Fibroblast of lung (primary cell): ENCODE data around the gene IRAG1.

ENCODE experiments used
- EZH2 ChIP-seq: IDR thresholded peaks from 2 replicates; pipeline ENCODE4 v1.5.1; 2012; ENCODE audit warnings: low read length, control low read depth, mild to moderate bottlenecking; ENCODE audit errors: missing control alignments
- TF ChIP-seq, protein P1 (sequence below), 2 donors: IDR thresholded peaks in 1 of 2; conservative IDR thresholded peaks in 1 of 2; 1 replicate in 1 of 2; 2 replicates in 1 of 2; pipeline ENCODE4 v1.5.1; 2011 to 2012; ENCODE audit warnings: low read length in 2 of 2, control low read depth in 1 of 2, inconsistent platforms in 1 of 2, low read depth in 1 of 2, mild to moderate bottlenecking in 1 of 2

DNA sequence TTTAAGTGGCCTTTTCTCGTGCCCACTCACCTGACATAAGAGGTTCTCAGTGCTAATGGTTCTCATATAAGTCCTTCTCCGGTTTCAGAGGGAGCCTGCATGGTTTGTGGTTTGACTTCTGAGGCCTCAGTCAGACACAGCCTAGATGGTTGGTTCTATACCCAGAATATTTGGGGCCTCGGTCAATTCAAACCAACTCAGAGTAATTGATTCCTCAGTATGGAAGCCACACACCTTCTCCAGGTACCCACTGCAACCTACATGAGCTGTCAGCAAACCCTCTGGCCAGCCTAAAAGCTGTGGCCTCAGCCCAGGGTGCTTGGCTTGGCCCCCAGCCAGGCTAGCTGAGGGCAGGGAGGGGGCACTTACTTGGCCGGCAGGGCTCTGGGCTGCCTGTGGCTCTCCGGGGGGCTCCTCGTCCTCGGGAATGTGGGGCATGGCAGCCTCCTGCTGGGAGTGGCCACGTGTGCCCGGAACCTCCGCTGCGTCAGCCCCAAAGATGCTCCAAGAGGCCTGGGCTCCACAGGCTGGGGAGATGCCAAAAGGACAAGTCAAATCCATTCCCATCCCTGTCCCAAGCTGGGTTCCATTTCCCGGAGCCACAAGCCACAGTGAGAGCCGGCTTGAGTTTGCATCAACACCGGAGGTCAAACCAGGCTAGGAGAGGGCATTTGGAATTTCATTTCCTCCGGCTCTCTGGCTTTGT, 41.7 kb downstream of the IRAG1 start:
- TF ChIP-seq, protein P1, sequence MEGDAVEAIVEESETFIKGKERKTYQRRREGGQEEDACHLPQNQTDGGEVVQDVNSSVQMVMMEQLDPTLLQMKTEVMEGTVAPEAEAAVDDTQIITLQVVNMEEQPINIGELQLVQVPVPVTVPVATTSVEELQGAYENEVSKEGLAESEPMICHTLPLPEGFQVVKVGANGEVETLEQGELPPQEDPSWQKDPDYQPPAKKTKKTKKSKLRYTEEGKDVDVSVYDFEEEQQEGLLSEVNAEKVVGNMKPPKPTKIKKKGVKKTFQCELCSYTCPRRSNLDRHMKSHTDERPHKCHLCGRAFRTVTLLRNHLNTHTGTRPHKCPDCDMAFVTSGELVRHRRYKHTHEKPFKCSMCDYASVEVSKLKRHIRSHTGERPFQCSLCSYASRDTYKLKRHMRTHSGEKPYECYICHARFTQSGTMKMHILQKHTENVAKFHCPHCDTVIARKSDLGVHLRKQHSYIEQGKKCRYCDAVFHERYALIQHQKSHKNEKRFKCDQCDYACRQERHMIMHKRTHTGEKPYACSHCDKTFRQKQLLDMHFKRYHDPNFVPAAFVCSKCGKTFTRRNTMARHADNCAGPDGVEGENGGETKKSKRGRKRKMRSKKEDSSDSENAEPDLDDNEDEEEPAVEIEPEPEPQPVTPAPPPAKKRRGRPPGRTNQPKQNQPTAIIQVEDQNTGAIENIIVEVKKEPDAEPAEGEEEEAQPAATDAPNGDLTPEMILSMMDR (conservative IDR thresholded peaks at IDR 0.05 in 1 of 2, IDR thresholded peaks at IDR 0.05 in 1 of 2; ENCODE audit: low read depth in 1 of 2, low read length in 2 of 2), result no peak
- TF ChIP-seq EZH2, result no peak
